ENCODE data around the gene MRPL4. TPM values are rescaled to one million over a fixed set of nuclear protein-coding genes. Genes with fewer than 3 reads are reported as not detected.

MRPL4 gene
- total and polyA plus RNA-seq, 10 of the 15 experiments (the other 5 are each of a cell fraction or from before 2014, with no cell fraction given), result 0.79 to 221 (median 112) TPM

DNA sequence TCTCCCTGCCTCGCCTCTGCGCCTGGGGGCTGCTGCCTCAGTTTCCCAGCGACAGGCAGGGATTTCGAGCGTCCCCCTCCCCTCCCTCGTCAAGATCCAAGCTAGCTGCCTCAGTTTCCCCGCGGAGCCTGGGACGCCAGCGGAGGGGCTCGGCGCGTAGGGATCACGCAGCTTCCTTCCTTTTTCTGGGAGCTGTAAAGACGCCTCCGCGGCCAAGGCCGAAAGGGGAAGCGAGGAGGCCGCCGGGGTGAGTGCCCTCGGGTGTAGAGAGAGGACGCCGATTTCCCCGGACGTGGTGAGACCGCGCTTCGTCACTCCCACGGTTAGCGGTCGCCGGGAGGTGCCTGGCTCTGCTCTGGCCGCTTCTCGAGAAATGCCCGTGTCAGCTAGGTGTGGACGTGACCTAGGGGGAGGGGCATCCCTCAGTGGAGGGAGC is 18.2 kb downstream of the MRPL4 start:
- intact Hi-C loops (cut with micrococcal nuclease; ENCODE audit: unreplicated experiment), result loop anchor here (2.0 to 5.0 kb wide), 2 partner anchors 62 to 111 kb away; partner anchors contain the start of genes RAVER1 and TYK2
- Histone ChIP-seq H3K36me3 (ENCODE audit: control insufficient read depth in 2 of 2, insufficient read depth in 2 of 2, low read length in 1 of 2) (peaks cover 5 to 10% of the 10 kb centered on the region in 2 experiments; a peak in 3 of 4 replicates), H3K4me2 (ENCODE audit: control insufficient read depth, insufficient read depth) (peak overlapping the region; percentile 99), H3K79me2 (ENCODE audit: control insufficient read depth, insufficient read depth, low read length) (peaks cover 49% of the 10 kb centered on the region), H2AFZ (ENCODE audit: control insufficient read depth, low read depth, low read length) (peak overlapping the region; percentile 35), H3K27me3 (replicated peaks in 1 of 2; ENCODE audit: control insufficient read depth in 2 of 2, insufficient read depth in 2 of 2, low read length in 1 of 2) (no peaks in the 10 kb centered on the region), H4K20me1 (ENCODE audit: control insufficient read depth, insufficient read depth) (no peaks in the 10 kb centered on the region), H3K4me3 (peak overlapping the region; percentile 92), H3K9me3 (replicated peaks; ENCODE audit: control insufficient read depth, insufficient read depth, low read length) (no peaks in the 10 kb centered on the region), H3K9ac (ENCODE audit: control insufficient read depth, insufficient read depth, low read length) (peak overlapping the region; percentile 89), H3K27ac (ENCODE audit: control insufficient read depth, insufficient read depth) (peak overlapping the region; percentile 98), H3K4me1 (ENCODE audit: control insufficient read depth, insufficient read depth, low read length) (no peaks in the 10 kb centered on the region; the same call in 1 of the 2 replicates)
- POLR2A ChIA-PET, result interaction anchor here (0.5 to 4.7 kb wide), 18 partner anchors 10 to 168 kb away, joined by 3 to 108 read pairs (median 6); partner anchors contain the start of genes ANGPTL6, ICAM4, ICAM5 and TYK2
- in situ Hi-C loops (cut with MboI), result no loop called here
- no peak for DNase-seq (ENCODE audit: low read depth, low spot score)
- BruUV-seq (replicated peaks), result no TSS peak
- CTCF ChIA-PET, result interaction anchor here (0.7 to 11.2 kb wide), 18 partner anchors 10 to 166 kb away, joined by 3 to 370 read pairs (median 8); partner anchors contain the start of genes CDC37, ICAM4, ICAM5 and TYK2
- SMC1A ChIA-PET (ENCODE audit: uncharacterized antibody, unreplicated experiment), result interaction anchor here (1.0 to 8.5 kb wide), 20 partner anchors 10 to 342 kb away, joined by 3 to 158 read pairs (median 6); partner anchors contain the start of genes FDX2, ICAM4, ICAM5 and TYK2
- peak; percentile 75 for ATAC-seq
- RAD21 ChIA-PET (ENCODE audit: unreplicated experiment), result interaction anchor here (0.7 to 6.1 kb wide), 24 partner anchors 10 to 325 kb away, joined by 3 to 206 read pairs (median 10); partner anchors contain the start of genes CDC37, DNMT1, ICAM4 and ICAM5
- peak; percentile 35 for FAIRE-seq
- under 1% methylated on average over 37 of the region's 37 CpGs for WGBS (ENCODE audit: insufficient coverage, insufficient replicate concordance, low lambda C conversion rate, missing lambda C conversion rate)
- TF ChIP-seq DPF2 (IDR thresholded peaks at IDR 0.05) (peak; percentile 95), CHD2 (IDR thresholded peaks at IDR 0.05; ENCODE audit: borderline replicate concordance, low read depth, low read length) (peak; percentile 74), WRNIP1 (IDR thresholded peaks at IDR 0.05; ENCODE audit: borderline replicate concordance, low read depth, low read length) (no peak; the same call in 1 of the 2 replicates), TBL1XR1 (IDR thresholded peaks at IDR 0.05; ENCODE audit: low read depth, low read length) (peak; percentile 72), CREM (IDR thresholded peaks at IDR 0.05; ENCODE audit: low read depth) (peak; percentile 78), NRF1 (conservative IDR thresholded peaks at IDR 0.05; ENCODE audit: low read depth, low read length) (no peak), RFX5 (IDR thresholded peaks at IDR 0.05; ENCODE audit: low read depth, low read length) (no peak), RCOR1 (conservative IDR thresholded peaks at IDR 0.05; ENCODE audit: low read depth, low read length) (peak; percentile 92; the same call in 1 of the 2 replicates), EED (IDR thresholded peaks at IDR 0.05; ENCODE audit: low read depth) (peak; percentile 91), LARP7 (IDR thresholded peaks at IDR 0.05) (no peak), IRF4 (IDR thresholded peaks at IDR 0.05; ENCODE audit: low read depth, low read length) (peak; percentile 63; the same call in 1 of the 2 replicates), MYC (IDR thresholded peaks at IDR 0.05; ENCODE audit: insufficient read depth, insufficient read length, insufficient replicate concordance, low read length, severe bottlenecking) (peak; percentile 12), YBX1 (IDR thresholded peaks at IDR 0.05) (no peak), FOXM1 (IDR thresholded peaks at IDR 0.05; ENCODE audit: low read depth, low read length) (0 out of 2 replicates have a peak, but pooled peaks have one; percentile 7), EZH2 (IDR thresholded peaks at IDR 0.05; ENCODE audit: borderline replicate concordance, control insufficient read depth, low read depth, low read length) (no peak), ZNF24 (IDR thresholded peaks at IDR 0.05) (0 out of 2 replicates have a peak, but pooled peaks have one; percentile 7), ZNF217 (IDR thresholded peaks at IDR 0.05) (peak; percentile 38; the same call in 1 of the 2 replicates), CREB1 (IDR thresholded peaks at IDR 0.05; ENCODE audit: low read depth) (peak; percentile 71), SIN3A (IDR thresholded peaks at IDR 0.05; ENCODE audit: low read depth, low read length) (no peak)
- TF ChIP-seq, protein P1, sequence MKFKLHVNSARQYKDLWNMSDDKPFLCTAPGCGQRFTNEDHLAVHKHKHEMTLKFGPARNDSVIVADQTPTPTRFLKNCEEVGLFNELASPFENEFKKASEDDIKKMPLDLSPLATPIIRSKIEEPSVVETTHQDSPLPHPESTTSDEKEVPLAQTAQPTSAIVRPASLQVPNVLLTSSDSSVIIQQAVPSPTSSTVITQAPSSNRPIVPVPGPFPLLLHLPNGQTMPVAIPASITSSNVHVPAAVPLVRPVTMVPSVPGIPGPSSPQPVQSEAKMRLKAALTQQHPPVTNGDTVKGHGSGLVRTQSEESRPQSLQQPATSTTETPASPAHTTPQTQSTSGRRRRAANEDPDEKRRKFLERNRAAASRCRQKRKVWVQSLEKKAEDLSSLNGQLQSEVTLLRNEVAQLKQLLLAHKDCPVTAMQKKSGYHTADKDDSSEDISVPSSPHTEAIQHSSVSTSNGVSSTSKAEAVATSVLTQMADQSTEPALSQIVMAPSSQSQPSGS (IDR thresholded peaks at IDR 0.05; ENCODE audit: low read length), result no peak; the same call in 1 of the 2 replicates
- TF ChIP-seq, protein P2, sequence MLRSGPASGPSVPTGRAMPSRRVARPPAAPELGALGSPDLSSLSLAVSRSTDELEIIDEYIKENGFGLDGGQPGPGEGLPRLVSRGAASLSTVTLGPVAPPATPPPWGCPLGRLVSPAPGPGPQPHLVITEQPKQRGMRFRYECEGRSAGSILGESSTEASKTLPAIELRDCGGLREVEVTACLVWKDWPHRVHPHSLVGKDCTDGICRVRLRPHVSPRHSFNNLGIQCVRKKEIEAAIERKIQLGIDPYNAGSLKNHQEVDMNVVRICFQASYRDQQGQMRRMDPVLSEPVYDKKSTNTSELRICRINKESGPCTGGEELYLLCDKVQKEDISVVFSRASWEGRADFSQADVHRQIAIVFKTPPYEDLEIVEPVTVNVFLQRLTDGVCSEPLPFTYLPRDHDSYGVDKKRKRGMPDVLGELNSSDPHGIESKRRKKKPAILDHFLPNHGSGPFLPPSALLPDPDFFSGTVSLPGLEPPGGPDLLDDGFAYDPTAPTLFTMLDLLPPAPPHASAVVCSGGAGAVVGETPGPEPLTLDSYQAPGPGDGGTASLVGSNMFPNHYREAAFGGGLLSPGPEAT (IDR thresholded peaks at IDR 0.05; ENCODE audit: low read depth), result peak; percentile 20; the same call in 1 of the 2 replicates
- TF ChIP-seq, protein P3, sequence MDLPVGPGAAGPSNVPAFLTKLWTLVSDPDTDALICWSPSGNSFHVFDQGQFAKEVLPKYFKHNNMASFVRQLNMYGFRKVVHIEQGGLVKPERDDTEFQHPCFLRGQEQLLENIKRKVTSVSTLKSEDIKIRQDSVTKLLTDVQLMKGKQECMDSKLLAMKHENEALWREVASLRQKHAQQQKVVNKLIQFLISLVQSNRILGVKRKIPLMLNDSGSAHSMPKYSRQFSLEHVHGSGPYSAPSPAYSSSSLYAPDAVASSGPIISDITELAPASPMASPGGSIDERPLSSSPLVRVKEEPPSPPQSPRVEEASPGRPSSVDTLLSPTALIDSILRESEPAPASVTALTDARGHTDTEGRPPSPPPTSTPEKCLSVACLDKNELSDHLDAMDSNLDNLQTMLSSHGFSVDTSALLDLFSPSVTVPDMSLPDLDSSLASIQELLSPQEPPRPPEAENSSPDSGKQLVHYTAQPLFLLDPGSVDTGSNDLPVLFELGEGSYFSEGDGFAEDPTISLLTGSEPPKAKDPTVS (IDR thresholded peaks at IDR 0.05; ENCODE audit: low read depth, low read length), result no peak

Data from GM12878 (cell line).